Erythroblast (primary cell): ENCODE results near the gene DCST2.

Source experiments
- GATA1 ChIP-seq: IDR thresholded peaks from 2 replicates; pipeline ENCODE4 v1.6.1; 2011; ENCODE audit warnings: low read depth, mild to moderate bottlenecking, control low read depth, low read length, moderate library complexity
- POLR2A ChIP-seq: IDR thresholded peaks from 2 replicates; pipeline ENCODE4 v1.6.1; 2011; ENCODE audit warnings: mild to moderate bottlenecking, low read length

GRCh38 chr1:155048449-155049334 lies 15.1 kb upstream of the DCST2 start:
- TF ChIP-seq POLR2A (no peak), GATA1 (no peak)
